DMS53 (cell line): ENCODE results near the gene WNT9A.
A peak's percentile ranks its signal among the peaks of the same experiment; 100 is the strongest.

ENCODE experiments used
- DNase-seq: peaks from one replicate; lab custom pipeline; 2025; lab: John Stamatoyannopoulos, UW

The WNT9A gene

GRCh38 chr1:227954163-227954850, 6.6 kb upstream of the WNT9A start:
- no peak for DNase-seq

- no peak for DNase-seq
These were observed 5.3 kb upstream of the WNT9A start for GRCh38 chr1:227953022-227953412.

DNA sequence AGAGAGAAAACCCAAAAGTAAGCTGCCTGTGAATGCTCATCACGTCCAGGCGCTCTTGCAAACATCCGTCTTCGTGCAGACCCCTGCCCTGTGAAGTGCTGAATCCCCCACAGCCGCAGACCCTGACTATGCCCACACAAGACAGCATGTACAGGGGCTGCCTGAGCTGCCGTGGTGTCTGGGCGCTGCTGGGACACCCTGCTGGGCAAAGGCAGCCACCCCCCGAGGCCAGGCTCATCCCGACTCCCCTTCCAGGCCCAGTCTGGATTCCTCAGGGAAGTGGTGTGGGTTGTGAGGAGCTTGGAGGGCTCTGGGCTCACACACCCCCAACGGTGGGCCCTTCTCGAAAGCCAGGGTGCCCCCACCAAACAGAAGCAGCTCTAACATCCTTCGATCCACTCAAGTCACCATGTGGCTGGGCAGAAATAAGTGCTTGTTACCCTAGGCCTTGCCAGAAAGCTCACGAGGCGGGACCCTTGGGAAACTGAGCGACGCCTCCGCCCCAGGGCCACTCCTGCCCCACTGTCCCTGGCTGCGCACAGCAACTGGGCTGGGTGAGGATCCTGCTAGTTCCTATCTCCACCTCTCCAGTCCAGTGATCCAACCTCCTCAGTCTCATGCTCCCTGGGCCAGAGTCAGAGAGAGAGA, 4.8 kb upstream of the WNT9A start:
- DNase-seq = no peak

- no peak for DNase-seq
These were observed 4.1 kb upstream of the WNT9A start for GRCh38 chr1:227951624-227952373.

GRCh38 chr1:227950735-227951346, 3.1 kb upstream of the WNT9A start:
- DNase-seq = no peak

DNA sequence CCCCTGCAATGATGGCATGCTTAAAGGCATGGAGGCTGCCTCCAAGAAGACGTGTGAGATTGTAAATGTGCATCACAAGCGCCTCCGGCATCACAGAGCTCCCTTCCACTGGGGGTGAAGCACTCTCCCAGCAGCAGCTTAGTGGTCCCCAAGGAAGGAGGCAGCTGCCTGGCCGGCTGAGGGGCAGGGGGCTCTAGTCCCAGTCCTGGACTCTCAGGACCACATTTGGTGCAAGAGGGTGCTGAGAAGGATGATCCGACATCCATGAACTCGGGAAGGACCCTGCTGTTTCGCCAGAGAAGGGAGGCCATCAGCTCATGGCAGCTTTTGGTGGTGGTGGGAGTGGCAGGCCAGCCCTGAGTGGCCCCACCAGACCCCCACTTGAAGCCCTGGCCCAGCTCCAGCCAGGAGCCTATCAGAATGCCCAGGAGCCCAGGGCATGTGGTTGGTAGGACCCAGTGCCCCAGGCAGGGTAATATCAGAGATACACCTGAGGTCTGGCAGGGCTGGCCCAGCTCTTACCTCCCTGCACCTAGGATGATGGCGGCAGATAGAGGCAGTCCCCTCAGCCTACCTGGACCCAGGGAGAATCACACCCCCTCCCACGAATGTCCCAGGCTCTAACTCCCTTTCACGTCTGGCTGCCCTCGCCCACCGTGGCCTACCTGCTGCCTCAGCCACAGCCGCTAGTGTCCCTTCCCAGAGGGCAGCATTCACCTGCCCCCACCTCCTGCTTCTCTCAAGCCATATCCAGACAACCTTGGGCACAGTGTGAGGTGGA, 2.4 kb upstream of the WNT9A start:
- DNase-seq = no peak

GRCh38 chr1:227949341-227949921, 1.7 kb upstream of the WNT9A start:
- DNase-seq = no peak

GRCh38 chr1:227948493-227949260, 945 bp upstream of the WNT9A start:
- DNase-seq = peak; percentile 58

DNA sequence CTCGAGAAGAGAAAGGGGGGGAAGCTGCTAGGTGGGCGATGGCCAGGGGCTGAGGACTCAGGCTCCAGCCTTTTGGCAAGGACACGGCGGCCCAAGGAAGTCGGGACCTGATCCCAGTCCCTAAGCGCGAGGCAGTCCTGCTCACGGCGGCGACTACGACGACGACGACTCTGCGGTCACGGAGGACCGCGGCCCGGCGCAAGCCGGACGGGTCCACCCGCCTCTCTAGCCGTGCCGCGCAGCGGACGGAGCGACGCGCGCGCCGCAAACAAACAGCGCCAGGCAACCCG, 401 bp downstream of the WNT9A start:
- DNase-seq = peak; percentile 85

GRCh38 chr1:227946624-227947385, 927 bp downstream of the WNT9A start:
- peak; percentile 95 for DNase-seq

- DNase-seq = peak; percentile 96
These were observed 1.7 kb downstream of the WNT9A start for GRCh38 chr1:227945891-227946623.

GRCh38 chr1:227944931-227945890, 2.5 kb downstream of the WNT9A start:
- peak; percentile 52 for DNase-seq

DNA sequence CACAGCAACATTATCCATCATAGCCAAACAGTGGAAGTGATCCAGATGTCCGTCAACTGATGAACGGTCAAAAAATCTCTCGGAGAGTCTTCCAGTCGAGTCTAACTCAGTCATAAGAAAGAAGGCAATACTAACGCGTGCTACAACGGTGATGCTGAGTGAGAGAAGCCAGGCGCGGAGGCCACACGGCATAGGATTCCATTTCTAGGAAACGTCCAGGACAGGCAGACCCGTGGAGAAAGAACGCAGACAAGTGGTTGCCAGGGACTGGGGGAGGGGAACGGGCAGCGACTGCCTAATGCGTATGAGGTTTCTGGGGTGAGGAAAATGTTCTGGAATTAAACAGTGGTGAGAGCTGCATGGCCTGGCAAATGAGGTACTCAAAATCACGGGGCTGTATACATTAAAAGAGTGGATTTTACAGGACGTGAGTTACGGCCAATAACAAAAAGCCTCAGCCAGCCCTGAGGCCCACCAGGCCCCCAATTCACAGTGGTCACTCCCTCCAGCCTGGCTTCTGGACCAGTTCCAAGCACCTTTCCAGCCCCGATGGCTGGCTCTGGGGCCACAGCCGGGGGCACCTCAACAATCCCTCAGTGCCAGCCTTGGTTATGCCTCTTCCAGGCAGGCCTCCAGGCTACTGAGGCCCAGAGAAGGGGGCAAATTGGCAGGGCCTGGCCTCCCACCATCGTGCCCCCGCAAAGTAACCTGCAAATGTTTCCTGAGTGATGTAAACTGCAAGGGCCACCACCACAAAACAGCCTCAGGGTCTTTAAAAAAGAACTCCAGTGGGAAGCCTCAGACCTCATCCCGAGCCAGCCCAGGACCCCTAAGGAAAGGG, 3.4 kb downstream of the WNT9A start:
- DNase-seq = no peak

GRCh38 chr1:227943381-227944089, 4.2 kb downstream of the WNT9A start:
- no peak for DNase-seq

DNA sequence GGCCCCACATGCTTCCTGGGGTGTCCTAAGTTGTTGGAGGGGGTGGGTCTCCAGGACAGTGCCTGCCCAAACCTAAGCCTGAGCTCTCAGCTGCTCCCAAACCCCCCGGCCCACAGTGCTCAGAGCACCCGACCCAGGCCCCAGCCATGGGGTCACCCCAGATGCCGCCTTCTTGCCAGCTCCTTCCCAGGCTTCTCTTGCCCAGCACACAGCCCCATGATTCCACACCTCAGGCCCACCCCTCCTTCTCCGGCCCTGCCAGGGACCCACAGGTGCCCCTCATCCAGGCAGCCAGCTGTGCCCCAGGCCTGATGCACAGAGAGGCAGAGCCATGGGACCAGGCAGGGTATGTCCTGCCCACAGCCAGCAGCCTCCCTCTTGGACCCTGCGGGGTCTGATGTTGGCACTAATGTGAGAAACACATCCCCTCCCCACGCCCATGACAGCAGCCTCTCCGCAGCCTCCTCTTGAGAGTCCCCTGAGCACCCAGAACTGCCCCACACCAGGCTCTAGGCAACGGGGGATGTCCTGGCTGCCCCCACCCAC, 4.9 kb downstream of the WNT9A start:
- no peak for DNase-seq

- DNase-seq = no peak
These were observed 5.6 kb downstream of the WNT9A start for GRCh38 chr1:227942021-227942715.
